Measurements from ENCODE around the gene ANO2.

ANO2 gene

GRCh38 chr12:5633106-5633505 lies 312.0 kb downstream of the ANO2 start:
- Histone ChIP-seq H3K36me3 (ENCODE audit: control insufficient read depth, insufficient read depth, low read length) (no peaks in the 10 kb centered on the region), H3K27me3 (replicated peaks; ENCODE audit: control insufficient read depth, insufficient read depth, low read length) (peaks cover 1% of the 10 kb centered on the region; the same call in 1 of the 2 replicates), H3K4me3 (replicated peaks; ENCODE audit: low read depth, low read length) (no peak overlapping the region)
- no peak for DNase-seq (ENCODE audit: extremely low read depth, insufficient read length)
- TF ChIP-seq CTCF (IDR thresholded peaks at IDR 0.05; ENCODE audit: insufficient read depth, low read length, poor library complexity, severe bottlenecking), result no peak

- no peak for DNase-seq (ENCODE audit: extremely low read depth, insufficient read length)
- no peaks in the 10 kb centered on the region for H3K36me3 ChIP-seq (ENCODE audit: control insufficient read depth, insufficient read depth, low read length)
- peaks cover 1% of the 10 kb centered on the region; the same call in 1 of the 2 replicates for H3K27me3 ChIP-seq (replicated peaks; ENCODE audit: control insufficient read depth, insufficient read depth, low read length)
- no peak for TF ChIP-seq CTCF (IDR thresholded peaks at IDR 0.05; ENCODE audit: insufficient read depth, low read length, poor library complexity, severe bottlenecking)
- no peak overlapping the region for H3K4me3 ChIP-seq (replicated peaks; ENCODE audit: low read depth, low read length)
These were observed 312.6 kb downstream of the ANO2 start for GRCh38 chr12:5632453-5632852.

- DNase-seq (ENCODE audit: extremely low read depth, insufficient read length), result no peak
- Histone ChIP-seq H3K4me3 (replicated peaks; ENCODE audit: low read depth, low read length) (no peak overlapping the region), H3K27me3 (replicated peaks; ENCODE audit: control insufficient read depth, insufficient read depth, low read length) (peaks cover 1% of the 10 kb centered on the region; the same call in 1 of the 2 replicates), H3K36me3 (ENCODE audit: control insufficient read depth, insufficient read depth, low read length) (no peaks in the 10 kb centered on the region)
- no peak for TF ChIP-seq CTCF (IDR thresholded peaks at IDR 0.05; ENCODE audit: insufficient read depth, low read length, poor library complexity, severe bottlenecking)
These were observed 313.6 kb downstream of the ANO2 start for GRCh38 chr12:5631497-5631896.

- Histone ChIP-seq H3K4me3 (replicated peaks; ENCODE audit: low read depth, low read length) (no peak overlapping the region), H3K36me3 (ENCODE audit: control insufficient read depth, insufficient read depth, low read length) (no peaks in the 10 kb centered on the region), H3K27me3 (replicated peaks; ENCODE audit: control insufficient read depth, insufficient read depth, low read length) (no peaks in the 10 kb centered on the region)
- no peak for DNase-seq (ENCODE audit: extremely low read depth, insufficient read length)
- no peak for TF ChIP-seq CTCF (IDR thresholded peaks at IDR 0.05; ENCODE audit: insufficient read depth, low read length, poor library complexity, severe bottlenecking)
These were observed 314.3 kb downstream of the ANO2 start for GRCh38 chr12:5630726-5631125.

GRCh38 chr12:5628501-5628900 lies 316.6 kb downstream of the ANO2 start:
- peak; percentile 4 for DNase-seq (ENCODE audit: extremely low read depth, insufficient read length)
- TF ChIP-seq CTCF (IDR thresholded peaks at IDR 0.05; ENCODE audit: insufficient read depth, low read length, poor library complexity, severe bottlenecking), result no peak
- Histone ChIP-seq H3K4me3 (replicated peaks; ENCODE audit: low read depth, low read length) (no peak overlapping the region), H3K27me3 (replicated peaks; ENCODE audit: control insufficient read depth, insufficient read depth, low read length) (no peaks in the 10 kb centered on the region), H3K36me3 (ENCODE audit: control insufficient read depth, insufficient read depth, low read length) (no peaks in the 10 kb centered on the region)

GRCh38 chr12:5627053-5627630 lies 317.9 kb downstream of the ANO2 start:
- DNase-seq (ENCODE audit: extremely low read depth, insufficient read length), result no peak
- H3K4me3 ChIP-seq (replicated peaks; ENCODE audit: low read depth, low read length), result no peak overlapping the region
- no peaks in the 10 kb centered on the region for H3K36me3 ChIP-seq (ENCODE audit: control insufficient read depth, insufficient read depth, low read length)
- no peak for TF ChIP-seq CTCF (IDR thresholded peaks at IDR 0.05; ENCODE audit: insufficient read depth, low read length, poor library complexity, severe bottlenecking)
- H3K27me3 ChIP-seq (replicated peaks; ENCODE audit: control insufficient read depth, insufficient read depth, low read length), result no peaks in the 10 kb centered on the region

Measured in GM06990 (cell line).